ENCODE results near the gene CPED1. TPM values are rescaled to one million over a fixed set of nuclear protein-coding genes. Genes with fewer than 3 reads are reported as not detected.

CPED1 gene
- total RNA-seq, 4 donors from 2014 or later, result 32.5 to 49.5 (median 40.2) TPM

GRCh38 chr7:121330053-121330833 lies 341.7 kb downstream of the CPED1 start:
- no peak for TF ChIP-seq CTCF (IDR thresholded peaks at IDR 0.05; ENCODE audit: low read depth)

GRCh38 chr7:121331048-121331447 lies 342.5 kb downstream of the CPED1 start:
- no peak for TF ChIP-seq CTCF (IDR thresholded peaks at IDR 0.05; ENCODE audit: low read depth)

- TF ChIP-seq CTCF (IDR thresholded peaks at IDR 0.05; ENCODE audit: low read depth), result no peak
Measured at GRCh38 chr7:121331574-121331973, 343.1 kb downstream of the CPED1 start.

DNA sequence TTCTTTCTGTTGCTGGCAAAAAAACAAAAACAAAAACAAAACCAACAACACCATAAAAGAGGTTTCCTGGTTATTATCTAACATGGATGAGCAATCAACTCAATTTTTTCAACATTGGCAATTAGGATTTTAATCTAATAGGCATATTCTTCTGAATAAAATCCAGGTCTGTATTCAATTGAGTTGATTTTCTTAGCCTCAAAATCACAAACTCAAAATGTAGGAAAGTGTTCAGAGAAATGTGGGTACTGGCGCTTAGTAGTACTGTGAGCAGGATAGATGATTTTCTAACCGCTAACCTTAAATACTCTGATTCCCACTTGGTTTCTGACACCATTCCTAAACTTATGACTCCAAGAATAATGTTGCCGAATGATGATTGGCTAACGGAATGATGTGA lies 345.9 kb downstream of the CPED1 start:
- TF ChIP-seq CTCF (IDR thresholded peaks at IDR 0.05; ENCODE audit: low read depth), result no peak

GRCh38 chr7:121334875-121335648 lies 346.6 kb downstream of the CPED1 start:
- TF ChIP-seq CTCF (IDR thresholded peaks at IDR 0.05; ENCODE audit: low read depth), result no peak

GRCh38 chr7:121336579-121336978 lies 348.1 kb downstream of the CPED1 start:
- no peak for TF ChIP-seq CTCF (IDR thresholded peaks at IDR 0.05; ENCODE audit: low read depth)

GRCh38 chr7:121337398-121337797 lies 348.9 kb downstream of the CPED1 start:
- TF ChIP-seq CTCF (IDR thresholded peaks at IDR 0.05; ENCODE audit: low read depth), result no peak
